Left forelimb (tissue), 1 donor: Measurements from ENCODE around the gene NOVA2.

Source experiments
- DNase-seq: peaks from one replicate; pipeline ENCODE4 v3.0.0-alpha.2; 2018; ENCODE audit warnings: low spot score

NOVA2 gene, protein sequence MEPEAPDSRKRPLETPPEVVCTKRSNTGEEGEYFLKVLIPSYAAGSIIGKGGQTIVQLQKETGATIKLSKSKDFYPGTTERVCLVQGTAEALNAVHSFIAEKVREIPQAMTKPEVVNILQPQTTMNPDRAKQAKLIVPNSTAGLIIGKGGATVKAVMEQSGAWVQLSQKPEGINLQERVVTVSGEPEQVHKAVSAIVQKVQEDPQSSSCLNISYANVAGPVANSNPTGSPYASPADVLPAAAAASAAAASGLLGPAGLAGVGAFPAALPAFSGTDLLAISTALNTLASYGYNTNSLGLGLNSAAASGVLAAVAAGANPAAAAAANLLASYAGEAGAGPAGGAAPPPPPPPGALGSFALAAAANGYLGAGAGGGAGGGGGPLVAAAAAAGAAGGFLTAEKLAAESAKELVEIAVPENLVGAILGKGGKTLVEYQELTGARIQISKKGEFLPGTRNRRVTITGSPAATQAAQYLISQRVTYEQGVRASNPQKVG

DNA sequence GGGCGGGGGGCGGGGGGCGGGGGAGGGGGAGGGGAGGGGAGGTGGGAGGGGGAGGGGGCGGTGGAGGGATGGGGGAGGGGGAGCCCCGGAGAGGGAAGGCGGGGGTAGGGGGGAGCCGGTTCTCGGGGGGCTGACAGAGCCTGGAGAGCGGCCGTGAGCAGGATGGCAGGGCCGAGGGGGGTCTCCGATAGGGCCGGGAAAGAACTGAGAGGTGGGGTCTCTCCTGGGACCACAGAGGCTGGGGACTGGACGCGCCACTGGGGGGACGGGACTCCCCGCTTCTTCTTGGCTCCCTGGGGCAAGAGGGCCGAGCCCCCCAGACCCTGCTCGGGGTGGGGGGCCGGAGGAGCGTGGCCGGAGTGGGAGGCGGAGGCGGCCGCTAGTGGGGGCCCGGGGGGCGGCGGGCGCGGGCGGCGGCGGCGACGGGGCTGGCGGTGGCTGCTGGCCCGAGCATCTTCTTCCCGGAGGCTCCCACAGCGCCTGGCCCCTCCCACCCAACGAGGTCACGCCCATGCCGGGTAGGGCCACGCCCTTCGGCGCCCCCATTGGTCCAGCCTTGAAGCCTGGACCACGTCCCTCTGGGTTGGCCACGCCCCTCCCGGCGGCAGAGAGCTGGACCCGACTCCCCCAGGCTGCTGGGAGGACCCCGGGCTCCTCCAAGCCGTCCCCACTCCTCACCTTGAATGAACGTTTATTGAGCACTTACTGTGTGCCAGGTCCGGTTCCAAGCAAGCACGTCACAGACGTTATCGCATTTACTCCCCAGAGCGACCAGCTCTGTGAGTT lies at the start of gene NOVA2:
TSS of gene NOVA2 (minus strand) at position 313 of the 786 bp plus-strand sequence. CDS start 514 bp downstream, outside the sequence.
- DNase-seq, result no peak

DNA sequence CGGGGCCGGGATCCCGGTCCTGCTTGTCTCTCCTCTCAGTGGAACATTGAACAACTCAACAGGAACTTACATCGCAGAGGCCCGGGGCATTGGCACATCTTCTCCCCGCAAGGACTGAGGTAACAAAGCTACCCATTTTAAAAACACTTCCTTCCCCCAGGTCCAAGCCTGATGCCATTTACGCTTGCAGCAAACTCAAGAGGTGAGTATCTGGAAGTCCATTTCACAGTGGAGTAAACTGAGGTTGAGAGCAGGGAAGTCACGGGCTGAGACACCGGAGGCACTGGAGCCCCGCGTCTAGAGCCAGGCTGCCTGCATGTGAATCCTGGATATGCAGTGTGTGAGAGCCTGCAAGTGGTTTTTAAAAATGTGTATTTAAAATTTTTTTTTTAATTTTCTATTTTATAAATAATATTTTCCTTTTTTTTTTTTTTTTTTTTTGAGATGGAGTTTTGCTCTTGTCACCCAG lies 49.7 kb upstream of the NOVA2 start:
- DNase-seq, result no peak

DNA sequence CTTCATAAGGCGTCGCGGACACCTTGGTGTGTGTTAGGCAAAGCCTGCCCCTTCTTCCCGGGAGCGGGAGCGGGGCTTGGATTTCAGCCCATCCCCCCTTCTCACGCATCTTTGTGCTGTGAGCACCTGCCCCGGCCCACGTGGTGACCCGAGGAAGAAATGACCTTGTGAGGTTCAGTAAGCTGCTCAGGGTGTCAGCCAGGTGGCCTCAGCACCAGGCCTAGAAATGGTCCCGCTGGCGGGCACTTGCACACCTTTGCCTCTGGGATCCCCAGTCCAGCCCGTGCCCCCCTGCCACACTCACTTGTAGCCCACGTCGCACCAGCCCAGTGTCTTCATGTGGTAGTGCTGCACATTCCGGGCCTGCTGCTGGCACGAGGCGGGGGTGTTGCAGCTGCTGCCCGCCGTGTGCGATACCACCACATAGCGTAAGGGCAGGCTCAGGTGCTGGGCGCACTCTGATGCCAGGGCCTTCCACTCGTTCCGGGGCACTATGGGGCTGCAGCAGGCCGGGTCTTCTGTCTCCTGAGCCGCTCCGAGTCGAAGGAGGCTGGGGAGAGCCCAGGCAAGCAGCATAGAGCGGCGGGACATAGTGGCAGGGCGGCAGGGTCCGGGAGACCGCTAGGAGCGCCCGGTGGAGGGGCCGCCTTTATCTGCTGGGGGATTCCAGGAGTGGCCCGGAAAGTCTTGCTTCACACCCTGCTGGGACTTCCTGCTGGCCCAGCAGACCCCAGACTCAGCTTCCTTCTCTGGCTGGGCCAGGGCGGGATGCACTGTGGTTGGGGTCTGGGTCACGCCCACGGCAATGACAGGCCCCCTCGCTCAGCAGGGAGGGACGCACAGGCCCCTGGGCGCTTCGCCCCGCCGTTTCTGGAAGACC lies 49.0 kb upstream of the NOVA2 start, which contains the start of gene PGLYRP1:
TSS of gene PGLYRP1 (minus strand) at position 623 of the 880 bp plus-strand sequence. CDS start at position 591, 32 bp downstream.
- no peak for DNase-seq

DNA sequence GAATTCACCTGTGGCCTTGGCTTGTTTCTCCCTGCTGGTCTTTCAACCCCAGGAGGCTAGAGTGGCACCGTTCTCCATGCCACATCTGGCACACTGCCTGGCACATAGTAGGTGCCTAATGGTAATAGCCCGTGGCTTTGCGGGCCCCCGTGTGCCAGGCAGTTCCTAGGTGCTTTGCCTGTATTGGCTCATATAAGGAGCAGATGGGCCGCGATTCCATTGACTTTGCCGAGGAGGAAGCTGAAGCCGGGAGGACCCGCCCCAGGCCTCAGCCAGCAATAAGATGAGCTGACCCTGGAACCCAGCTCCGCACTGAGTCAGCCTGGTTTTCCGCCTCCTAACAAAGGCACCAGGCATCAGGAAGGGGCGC lies 48.4 kb upstream of the NOVA2 start:
- no peak for DNase-seq

DNA sequence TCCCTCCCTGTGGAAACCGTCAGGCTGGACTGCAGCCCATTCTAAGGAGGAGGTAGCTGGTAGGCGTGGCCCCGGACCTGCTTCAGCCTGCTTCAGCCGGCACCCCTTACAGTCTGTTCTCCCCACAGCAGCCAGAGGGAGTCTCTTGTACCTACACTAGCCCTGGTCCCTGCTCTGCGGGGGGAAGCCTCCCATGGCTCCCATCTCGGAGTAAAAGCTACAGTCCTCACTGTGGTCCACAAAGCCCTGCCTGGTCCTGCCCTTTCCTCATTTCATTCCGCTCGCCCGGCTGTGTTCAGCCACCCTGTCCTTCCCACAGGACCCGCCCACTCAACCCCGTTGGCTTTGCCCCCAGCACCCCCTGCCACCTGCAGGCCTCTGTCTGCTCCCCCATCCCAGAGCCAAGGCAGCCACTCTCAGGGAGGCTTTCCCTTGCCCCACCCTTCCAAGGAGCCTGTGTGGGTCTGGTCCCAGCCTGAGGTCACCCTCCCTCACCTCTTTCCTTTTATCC lies 47.9 kb upstream of the NOVA2 start:
- no peak for DNase-seq

DNA sequence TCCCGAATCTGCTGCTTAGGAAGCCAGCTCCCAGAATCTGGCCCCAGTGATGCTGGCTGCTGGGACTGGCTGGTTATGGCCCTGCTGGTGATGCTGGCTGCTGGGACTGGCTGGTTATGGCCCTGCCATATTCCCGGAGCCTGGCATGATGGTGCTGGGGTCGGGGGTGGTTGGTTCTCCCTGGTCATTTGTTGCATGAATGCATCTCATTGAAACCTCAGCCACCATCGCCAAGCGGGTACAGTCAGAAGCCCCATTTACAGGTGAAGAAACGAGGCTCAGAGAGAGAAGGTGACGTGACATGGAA lies 47.1 kb upstream of the NOVA2 start:
- DNase-seq, result no peak

DNA sequence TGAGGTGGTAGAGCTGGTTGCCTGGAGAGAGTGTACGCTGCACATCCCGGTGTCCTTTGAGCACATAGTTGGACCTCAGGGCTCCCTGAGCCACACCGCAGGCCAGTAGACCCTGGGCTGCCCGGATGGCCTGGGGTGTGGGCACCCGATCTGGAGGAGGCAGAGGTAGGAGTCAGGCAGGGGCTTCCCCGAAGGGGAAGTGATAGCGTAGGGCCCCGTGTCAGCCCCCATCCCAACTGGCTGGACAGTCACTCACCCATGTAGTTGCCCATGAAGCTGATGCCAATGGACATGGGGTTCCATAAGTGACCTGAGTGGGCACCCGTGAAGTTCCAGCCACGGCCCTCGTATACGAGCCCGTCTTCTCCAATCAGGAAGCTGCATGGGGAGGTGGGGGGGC lies 45.6 kb upstream of the NOVA2 start:
- DNase-seq, result no peak

DNA sequence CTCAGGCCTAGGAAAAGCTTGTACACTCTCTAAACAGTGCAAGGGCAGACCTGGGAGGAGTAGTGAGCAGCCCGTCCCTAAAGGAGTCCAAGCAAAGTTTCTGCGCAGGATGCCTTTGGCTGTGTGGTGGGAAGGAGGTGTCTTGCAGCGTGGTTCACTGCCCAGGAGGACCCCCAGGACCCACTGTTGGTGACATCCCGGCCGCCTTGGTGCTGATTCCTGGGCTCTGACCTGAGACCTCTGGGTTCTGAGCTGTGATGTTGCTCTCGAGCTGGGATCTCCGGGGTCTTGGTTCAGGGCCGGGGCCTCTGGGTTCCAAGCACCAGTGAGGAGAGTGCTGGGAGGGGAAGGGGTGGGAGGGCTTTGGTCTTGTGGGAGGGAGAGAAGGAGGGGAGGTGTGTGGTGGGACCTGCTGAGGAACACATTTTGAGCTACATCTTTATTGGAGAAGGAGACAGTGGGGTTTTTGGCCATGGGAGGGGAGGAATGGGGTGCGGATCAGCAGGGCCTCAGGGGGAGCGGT lies 45.1 kb upstream of the NOVA2 start:
- no peak for DNase-seq

DNA sequence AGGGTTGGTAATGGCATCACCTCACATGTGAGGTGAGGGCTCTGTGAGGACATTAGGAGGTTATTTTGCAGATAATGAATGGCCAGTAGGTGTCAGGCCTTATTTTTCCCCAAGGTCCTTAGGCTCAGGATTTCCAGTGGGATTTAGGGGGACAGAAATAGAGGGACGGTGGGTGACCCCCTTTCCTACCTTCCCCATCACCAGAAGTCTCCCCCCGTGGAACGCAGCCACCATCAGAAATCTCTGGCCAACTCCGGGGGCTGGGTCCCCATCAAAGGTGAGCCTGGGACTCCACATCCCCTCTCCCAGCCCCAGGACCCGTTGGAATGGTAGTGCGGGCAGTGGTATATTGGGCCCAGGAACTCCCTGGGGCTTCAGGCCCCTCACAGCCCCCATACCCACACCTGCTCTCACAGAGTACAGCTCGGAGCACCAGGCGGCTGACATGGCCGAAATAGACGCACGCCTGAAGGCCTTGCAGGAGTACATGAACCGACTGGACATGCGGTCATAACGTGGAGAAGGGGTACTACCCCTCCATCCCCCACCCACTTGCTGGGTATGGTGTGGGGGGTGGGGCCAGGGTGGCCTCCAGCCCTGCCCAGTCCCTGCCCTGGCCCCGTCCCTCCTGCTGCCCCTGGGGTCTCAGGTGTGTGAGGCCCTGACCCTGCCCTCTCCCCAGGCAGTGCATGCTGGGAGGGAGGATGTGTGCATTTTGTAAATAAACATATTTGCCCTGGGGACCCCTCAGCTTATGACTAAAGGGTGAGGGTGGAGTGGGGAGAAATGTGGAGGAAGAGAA lies 44.4 kb upstream of the NOVA2 start:
- DNase-seq, result no peak

DNA sequence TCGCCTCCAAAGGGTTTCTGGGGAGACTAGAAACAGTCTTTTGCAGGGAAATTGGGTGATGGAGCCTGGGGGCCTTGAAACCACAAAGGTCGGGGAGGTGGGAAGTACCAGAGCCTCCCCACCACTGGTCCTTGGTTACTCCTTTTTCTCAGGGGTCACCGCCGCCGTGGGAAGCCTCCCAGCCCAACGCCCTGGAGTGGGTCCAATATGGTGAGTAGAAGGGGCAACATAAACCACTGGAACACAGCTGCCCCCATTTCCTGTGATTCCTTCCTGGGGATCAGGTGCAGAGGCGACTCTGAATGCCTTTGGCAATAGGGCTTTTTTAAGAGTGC lies 43.4 kb upstream of the NOVA2 start:
- DNase-seq, result no peak

DNA sequence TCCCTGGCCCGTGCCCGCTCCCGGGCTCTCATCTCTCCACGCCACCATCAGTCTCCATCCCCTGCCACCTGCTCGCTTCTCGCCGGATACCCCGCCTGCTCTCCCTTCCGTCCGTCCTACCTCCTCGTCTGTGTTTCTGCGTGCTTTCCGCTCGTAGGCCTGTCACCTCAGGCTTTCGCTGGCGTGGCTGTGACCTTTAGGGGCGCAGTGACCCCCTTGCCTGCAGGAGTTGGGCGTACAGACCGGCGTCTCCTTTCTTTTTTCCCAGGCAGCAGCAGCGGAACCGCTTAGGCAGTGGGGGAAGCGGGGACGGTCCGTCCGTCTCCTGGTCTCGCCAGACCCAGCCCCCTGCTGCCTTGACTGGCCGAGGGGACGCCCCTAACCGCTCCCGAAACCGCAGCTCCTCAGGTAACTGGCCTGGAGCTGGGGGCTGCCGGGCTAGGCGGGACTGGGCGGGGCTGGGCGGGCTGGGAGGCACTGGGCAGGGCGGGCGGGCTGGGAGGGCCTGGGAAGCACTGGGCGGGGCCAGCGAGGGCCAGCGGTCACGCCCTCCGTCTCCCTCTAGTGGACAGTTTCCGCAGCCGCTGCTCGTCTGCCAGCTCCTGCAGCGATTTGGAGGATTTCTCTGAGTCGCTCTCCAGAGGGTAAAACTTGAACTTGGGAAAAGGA lies 42.9 kb upstream of the NOVA2 start:
- DNase-seq, result peak; percentile 87

DNA sequence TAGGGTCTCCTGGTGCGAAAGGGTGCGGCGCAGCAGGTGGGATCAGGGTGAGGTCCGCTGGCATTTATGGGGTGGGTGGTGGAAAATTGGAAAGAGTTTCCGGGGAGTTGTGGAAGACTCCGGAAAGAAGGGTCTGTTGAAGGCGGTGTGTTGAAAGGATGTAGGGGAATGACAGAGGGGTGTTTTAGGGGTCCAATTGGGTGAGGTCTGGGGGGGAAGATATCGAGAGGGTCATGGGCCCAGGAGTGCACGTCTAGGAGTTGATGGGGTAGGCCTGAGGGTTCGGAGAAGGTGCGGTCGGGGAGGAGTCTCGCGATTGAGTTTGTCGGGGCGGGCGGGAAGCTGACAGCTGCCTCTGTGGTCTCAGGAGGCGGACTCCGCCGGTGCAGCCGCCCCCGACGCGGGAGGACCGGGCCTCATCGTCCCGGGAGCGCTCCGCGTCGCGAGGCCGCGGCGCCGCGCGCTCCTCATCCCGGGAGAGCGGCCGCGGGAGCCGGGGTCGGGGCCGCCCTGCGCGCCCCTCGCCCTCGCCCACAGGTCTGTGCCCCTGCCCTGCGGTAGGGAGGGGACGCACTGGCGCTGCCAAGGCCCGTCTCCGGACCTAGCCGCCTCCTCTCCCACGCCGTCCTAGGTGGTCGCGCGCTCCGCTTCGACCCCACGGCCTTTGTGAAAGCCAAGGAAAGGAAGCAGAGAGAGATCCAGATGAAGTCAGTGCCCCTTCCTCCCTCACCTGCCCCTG lies 42.2 kb upstream of the NOVA2 start:
- DNase-seq, result no peak

DNA sequence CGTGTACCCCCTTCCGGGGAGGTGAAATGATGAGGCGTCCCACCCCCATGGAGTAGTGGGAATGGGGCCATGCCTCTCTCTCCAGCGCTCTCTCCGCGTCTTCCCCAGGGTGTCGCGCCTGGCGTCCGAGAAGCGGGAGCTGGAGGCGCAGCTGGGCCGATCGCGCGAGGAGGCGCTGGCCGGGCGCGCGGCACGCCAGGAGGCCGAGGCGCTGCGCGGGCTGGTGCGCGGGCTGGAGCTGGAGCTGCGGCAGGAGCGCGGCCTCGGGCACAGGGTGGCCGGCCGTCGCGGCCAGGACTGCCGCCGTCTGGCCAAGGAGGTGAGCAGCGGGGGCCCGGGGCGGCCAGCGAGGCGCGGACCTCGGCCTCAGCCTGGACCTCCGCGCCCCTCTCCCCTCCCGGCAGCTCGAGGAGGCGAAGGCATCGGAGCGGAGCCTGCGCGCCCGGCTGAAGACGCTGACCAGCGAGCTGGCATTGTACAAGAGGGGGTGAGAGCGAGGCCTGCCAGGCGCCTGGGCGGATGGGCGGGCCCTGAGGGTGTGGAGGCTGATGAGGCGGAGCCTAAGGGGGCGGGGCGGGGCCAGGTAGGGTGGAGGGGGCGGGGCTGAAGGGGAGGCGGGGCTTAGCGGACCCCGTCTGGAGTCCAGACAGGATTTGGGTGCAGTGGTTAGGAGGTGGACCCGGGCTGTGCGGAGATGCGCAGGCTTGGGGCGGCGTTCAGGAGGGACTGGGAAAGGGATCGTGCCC lies 41.4 kb upstream of the NOVA2 start:
- no peak for DNase-seq

DNA sequence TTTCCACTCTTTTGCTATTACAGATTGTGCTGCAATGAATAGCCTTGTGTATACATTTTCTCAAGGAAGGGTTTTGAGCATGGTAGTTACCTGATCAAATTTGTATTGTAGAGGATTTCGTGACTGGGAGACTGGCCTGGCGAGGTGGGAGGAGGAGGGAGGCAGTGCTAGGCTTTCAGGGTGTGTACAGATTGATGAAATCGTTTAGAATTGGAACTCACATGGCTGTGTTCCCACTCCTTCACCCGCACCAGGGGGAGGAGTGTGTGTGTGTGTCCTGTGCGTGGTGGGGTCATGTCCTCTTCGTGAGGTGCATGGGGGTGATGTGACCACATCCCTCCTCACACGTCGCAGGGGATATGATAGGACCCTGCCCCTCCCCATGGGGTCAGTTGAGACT lies 40.9 kb upstream of the NOVA2 start:
- no peak for DNase-seq

DNA sequence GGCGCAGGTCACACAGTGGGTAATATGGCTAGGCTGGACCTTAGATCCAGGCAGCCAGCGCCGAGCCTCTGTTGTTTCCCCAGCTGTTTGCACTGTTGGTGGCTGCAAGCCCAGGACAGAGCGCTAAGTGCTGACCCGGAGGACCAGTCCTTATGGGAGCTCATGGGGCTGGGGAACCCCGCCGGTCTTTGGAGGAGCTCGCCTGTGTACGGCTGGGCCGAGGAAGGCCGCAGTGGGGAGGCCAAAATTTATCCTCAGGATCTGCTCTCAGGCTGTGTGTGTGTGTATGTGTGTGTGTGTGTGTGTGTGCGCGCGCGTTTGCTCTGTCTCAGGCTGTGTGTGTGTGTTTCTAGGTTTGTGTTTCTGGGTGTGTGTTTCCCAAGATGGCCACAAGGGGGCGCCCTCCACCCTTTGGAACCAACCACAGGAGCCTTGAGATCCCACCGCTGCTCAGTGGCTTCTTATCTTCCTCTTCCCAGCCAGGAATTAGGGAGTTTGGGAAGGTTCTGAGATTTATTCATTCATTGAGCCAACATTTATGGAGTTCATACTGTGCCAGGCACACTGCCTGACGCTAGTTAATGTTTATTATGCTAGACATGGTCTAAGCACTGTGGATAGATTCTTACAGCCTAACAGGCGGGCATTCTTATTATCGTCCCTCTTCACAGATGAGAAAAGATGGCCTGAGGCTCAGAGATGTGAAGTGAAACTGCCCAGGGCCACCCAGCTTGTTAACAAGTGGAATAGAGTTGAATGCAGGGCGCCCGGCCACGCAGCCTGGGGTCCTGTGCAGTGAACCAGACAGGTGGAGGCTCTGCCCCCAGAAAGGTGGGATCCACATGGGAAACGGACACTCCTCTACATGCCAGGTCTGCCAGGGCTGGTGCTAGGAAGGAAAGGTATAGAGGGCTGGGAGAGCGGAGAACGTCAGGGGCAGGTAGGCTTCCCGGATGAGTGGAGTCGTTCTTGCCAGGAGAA lies 36.2 kb upstream of the NOVA2 start:
- no peak for DNase-seq

DNA sequence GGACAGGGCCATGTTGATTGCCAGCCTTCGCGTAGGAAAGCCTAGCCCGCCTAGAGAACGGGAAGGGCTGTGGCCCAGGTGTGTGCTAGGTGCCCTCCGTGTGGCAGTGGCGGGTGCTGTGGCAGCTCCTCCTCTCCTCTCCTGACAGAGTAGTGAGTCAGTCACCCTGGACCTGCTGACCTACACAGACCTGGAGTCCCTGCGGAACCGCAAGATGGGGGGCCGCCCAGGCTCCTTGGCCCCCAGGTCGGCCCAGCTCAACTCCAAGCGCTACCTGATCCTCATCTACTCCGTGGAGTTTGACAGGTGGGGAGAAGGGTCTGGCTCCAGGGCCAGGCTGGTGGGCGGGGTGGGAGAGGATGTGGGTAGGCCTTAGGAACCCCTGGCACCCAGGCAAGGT lies 32.7 kb upstream of the NOVA2 start:
- no peak for DNase-seq

DNA sequence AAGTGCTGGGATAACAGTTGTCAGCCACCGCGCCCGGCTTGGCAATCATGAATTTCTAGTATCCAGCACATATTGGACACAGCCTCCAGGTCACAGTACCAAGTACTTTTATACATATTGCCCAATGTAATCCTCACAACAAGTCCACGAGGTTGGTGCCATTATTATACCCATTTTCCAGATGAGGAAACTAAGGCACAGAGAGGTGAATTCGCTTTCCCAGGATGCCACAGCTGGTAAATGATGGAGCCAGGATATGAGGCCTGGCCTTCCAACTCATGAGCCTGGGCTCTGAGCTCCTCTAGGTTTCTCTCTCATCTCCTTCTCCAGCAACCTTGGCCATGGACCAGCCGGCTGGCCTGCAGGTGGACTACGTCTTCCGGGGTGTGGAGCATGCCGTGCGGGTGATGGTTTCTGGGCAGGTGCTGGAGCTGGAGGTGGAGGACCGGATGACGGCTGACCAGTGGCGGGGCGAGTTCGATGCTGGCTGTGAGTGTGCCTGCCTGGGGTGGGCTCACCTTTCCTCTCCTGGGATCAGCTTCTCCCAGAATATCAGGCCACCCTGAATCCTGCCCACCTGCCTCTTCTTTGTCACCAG lies 29.1 kb upstream of the NOVA2 start:
- DNase-seq, result no peak
